GM23338 (cell line): ENCODE results near the gene TIMM17A. TPM values are rescaled to one million over a fixed set of nuclear protein-coding genes. Genes with fewer than 3 reads are reported as not detected.

ENCODE experiments used
- CREB1 ChIP-seq: fragments of 250-450 bp; sonication (Bioruptor Pico); IDR thresholded peaks from 2 replicates; pipeline ENCODE4 v1.5.0; 2020; ENCODE audit warnings: low read depth, mild to moderate bottlenecking, moderate library complexity
- JUNB ChIP-seq: IDR thresholded peaks from one replicate; pipeline ENCODE4 v1.6.1; 2016; ENCODE audit warnings: antibody characterized with exemption; ENCODE audit not compliant: unreplicated experiment
- NANOG ChIP-seq: IDR thresholded peaks from 2 replicates; pipeline ENCODE4 v1.6.1; 2016; ENCODE audit warnings: antibody characterized with exemption, borderline replicate concordance
- POLR2AphosphoS5 ChIP-seq: IDR thresholded peaks from 2 replicates; pipeline ENCODE4 v1.6.1; 2016; ENCODE audit warnings: antibody characterized with exemption, low read depth
- polyA plus RNA-seq: library from polyadenylated mRNA; unstranded; fragments of >200 nt; fragmentation: Nextera tagmentation; extraction: Ambion mirVana; gene quantifications from 2 replicates; pipeline ENCODE4 v1.2.1, GENCODE V29; 2016
- total RNA-seq: library from RNA; depleted of rRNA; stranded (reverse); fragments of >200 nt; shearing (Covaris generic); gene quantifications from 2 replicates; pipeline ENCODE4 v1.2.3, GENCODE V29; 2014
- TF ChIP-seq, protein P1 (sequence below): fragments of 250-450 bp; sonication (Bioruptor Pico); IDR thresholded peaks from 2 replicates; pipeline ENCODE4 v1.5.0; 2020; ENCODE audit warnings: mild to moderate bottlenecking, moderate library complexity
- TF ChIP-seq, protein P2 (sequence below), 2 experiments: fragments of 200-600 bp in 1 of 2; sonication (generic) in 1 of 2; conservative IDR thresholded peaks; 2 replicates each; pipeline versions ENCODE4 v1.5.1 to v1.6.1; 2016 to 2017; ENCODE audit warnings: antibody characterized with exemption in 2 of 2, low read depth in 2 of 2, mild to moderate bottlenecking in 2 of 2, moderate library complexity in 1 of 2
- TF ChIP-seq, protein P3 (sequence below): IDR thresholded peaks from 2 replicates; pipeline ENCODE4 v1.6.1; 2016; ENCODE audit warnings: antibody characterized with exemption
- TF ChIP-seq, protein P4 (sequence below): IDR thresholded peaks from one replicate; pipeline ENCODE4 v1.6.1; 2018; ENCODE audit warnings: antibody characterized with exemption; ENCODE audit not compliant: unreplicated experiment

TIMM17A gene
- total and polyA plus RNA-seq, 2 experiments from 2014 or later: 38.5 to 60.0 TPM

DNA sequence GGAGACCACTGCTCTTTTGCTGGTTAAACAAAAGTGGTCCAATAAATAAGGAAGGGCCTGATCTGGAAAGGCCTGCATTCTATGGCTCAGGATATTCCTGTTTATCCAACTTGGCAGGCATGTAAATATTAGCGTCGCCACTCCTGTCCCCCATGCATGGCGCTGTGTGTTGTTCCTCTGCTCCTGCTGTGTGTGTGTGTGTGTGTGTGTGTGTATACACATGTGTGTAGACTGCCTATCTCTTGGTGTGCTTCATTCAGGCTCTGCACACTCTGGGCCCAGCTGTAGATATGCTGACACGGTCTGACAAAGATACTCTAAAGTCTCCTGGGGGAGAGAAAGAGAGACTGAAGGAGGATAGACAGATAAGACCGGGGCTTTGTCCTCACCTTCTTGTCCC, 15.7 kb upstream of the TIMM17A start (continued):
- TF ChIP-seq, protein P1, sequence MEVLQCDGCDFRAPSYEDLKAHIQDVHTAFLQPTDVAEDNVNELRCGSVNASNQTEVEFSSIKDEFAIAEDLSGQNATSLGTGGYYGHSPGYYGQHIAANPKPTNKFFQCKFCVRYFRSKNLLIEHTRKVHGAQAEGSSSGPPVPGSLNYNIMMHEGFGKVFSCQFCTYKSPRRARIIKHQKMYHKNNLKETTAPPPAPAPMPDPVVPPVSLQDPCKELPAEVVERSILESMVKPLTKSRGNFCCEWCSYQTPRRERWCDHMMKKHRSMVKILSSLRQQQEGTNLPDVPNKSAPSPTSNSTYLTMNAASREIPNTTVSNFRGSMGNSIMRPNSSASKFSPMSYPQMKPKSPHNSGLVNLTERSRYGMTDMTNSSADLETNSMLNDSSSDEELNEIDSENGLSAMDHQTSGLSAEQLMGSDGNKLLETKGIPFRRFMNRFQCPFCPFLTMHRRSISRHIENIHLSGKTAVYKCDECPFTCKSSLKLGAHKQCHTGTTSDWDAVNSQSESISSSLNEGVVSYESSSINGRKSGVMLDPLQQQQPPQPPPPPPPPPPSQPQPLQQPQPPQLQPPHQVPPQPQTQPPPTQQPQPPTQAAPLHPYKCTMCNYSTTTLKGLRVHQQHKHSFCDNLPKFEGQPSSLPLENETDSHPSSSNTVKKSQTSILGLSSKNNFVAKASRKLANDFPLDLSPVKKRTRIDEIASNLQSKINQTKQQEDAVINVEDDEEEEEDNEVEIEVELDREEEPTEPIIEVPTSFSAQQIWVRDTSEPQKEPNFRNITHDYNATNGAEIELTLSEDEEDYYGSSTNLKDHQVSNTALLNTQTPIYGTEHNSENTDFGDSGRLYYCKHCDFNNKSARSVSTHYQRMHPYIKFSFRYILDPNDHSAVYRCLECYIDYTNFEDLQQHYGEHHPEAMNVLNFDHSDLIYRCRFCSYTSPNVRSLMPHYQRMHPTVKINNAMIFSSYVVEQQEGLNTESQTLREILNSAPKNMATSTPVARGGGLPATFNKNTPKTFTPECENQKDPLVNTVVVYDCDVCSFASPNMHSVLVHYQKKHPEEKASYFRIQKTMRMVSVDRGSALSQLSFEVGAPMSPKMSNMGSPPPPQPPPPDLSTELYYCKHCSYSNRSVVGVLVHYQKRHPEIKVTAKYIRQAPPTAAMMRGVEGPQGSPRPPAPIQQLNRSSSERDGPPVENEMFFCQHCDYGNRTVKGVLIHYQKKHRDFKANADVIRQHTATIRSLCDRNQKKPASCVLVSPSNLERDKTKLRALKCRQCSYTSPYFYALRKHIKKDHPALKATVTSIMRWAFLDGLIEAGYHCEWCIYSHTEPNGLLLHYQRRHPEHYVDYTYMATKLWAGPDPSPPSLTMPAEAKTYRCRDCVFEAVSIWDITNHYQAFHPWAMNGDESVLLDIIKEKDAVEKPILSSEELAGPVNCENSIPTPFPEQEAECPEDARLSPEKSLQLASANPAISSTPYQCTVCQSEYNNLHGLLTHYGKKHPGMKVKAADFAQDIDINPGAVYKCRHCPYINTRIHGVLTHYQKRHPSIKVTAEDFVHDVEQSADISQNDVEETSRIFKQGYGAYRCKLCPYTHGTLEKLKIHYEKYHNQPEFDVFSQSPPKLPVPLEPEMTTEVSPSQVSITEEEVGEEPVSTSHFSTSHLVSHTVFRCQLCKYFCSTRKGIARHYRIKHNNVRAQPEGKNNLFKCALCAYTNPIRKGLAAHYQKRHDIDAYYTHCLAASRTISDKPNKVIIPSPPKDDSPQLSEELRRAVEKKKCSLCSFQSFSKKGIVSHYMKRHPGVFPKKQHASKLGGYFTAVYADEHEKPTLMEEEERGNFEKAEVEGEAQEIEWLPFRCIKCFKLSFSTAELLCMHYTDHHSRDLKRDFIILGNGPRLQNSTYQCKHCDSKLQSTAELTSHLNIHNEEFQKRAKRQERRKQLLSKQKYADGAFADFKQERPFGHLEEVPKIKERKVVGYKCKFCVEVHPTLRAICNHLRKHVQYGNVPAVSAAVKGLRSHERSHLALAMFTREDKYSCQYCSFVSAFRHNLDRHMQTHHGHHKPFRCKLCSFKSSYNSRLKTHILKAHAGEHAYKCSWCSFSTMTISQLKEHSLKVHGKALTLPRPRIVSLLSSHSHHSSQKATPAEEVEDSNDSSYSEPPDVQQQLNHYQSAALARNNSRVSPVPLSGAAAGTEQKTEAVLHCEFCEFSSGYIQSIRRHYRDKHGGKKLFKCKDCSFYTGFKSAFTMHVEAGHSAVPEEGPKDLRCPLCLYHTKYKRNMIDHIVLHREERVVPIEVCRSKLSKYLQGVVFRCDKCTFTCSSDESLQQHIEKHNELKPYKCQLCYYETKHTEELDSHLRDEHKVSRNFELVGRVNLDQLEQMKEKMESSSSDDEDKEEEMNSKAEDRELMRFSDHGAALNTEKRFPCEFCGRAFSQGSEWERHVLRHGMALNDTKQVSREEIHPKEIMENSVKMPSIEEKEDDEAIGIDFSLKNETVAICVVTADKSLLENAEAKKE (CRISPR knock-in tag): no peak
- TF ChIP-seq, protein P2, sequence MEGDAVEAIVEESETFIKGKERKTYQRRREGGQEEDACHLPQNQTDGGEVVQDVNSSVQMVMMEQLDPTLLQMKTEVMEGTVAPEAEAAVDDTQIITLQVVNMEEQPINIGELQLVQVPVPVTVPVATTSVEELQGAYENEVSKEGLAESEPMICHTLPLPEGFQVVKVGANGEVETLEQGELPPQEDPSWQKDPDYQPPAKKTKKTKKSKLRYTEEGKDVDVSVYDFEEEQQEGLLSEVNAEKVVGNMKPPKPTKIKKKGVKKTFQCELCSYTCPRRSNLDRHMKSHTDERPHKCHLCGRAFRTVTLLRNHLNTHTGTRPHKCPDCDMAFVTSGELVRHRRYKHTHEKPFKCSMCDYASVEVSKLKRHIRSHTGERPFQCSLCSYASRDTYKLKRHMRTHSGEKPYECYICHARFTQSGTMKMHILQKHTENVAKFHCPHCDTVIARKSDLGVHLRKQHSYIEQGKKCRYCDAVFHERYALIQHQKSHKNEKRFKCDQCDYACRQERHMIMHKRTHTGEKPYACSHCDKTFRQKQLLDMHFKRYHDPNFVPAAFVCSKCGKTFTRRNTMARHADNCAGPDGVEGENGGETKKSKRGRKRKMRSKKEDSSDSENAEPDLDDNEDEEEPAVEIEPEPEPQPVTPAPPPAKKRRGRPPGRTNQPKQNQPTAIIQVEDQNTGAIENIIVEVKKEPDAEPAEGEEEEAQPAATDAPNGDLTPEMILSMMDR (conservative IDR thresholded peaks at IDR 0.05; ENCODE audit: low read depth in 2 of 2): no peak
- TF ChIP-seq JUNB (no peak), POLR2AphosphoS5 (no peak), CREB1 (CRISPR knock-in tag) (no peak), NANOG (no peak)
- TF ChIP-seq, protein P3, sequence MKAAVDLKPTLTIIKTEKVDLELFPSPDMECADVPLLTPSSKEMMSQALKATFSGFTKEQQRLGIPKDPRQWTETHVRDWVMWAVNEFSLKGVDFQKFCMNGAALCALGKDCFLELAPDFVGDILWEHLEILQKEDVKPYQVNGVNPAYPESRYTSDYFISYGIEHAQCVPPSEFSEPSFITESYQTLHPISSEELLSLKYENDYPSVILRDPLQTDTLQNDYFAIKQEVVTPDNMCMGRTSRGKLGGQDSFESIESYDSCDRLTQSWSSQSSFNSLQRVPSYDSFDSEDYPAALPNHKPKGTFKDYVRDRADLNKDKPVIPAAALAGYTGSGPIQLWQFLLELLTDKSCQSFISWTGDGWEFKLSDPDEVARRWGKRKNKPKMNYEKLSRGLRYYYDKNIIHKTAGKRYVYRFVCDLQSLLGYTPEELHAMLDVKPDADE: no peak
- TF ChIP-seq, protein P4, sequence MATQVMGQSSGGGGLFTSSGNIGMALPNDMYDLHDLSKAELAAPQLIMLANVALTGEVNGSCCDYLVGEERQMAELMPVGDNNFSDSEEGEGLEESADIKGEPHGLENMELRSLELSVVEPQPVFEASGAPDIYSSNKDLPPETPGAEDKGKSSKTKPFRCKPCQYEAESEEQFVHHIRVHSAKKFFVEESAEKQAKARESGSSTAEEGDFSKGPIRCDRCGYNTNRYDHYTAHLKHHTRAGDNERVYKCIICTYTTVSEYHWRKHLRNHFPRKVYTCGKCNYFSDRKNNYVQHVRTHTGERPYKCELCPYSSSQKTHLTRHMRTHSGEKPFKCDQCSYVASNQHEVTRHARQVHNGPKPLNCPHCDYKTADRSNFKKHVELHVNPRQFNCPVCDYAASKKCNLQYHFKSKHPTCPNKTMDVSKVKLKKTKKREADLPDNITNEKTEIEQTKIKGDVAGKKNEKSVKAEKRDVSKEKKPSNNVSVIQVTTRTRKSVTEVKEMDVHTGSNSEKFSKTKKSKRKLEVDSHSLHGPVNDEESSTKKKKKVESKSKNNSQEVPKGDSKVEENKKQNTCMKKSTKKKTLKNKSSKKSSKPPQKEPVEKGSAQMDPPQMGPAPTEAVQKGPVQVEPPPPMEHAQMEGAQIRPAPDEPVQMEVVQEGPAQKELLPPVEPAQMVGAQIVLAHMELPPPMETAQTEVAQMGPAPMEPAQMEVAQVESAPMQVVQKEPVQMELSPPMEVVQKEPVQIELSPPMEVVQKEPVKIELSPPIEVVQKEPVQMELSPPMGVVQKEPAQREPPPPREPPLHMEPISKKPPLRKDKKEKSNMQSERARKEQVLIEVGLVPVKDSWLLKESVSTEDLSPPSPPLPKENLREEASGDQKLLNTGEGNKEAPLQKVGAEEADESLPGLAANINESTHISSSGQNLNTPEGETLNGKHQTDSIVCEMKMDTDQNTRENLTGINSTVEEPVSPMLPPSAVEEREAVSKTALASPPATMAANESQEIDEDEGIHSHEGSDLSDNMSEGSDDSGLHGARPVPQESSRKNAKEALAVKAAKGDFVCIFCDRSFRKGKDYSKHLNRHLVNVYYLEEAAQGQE: no peak
